HCT116 (cell line): ENCODE measurements around the gene TAF1.

Experiments used
- CBX3 ChIP-seq: IDR thresholded peaks from 2 replicates; pipeline ENCODE4 v1.6.1; 2012; ENCODE audit warnings: low read depth
- EZH2 ChIP-seq: fragments of 200-600 bp; sonication (generic); IDR thresholded peaks from 2 replicates; pipeline ENCODE4 v1.6.1; 2017; ENCODE audit warnings: antibody characterized with exemption, mixed run types
- EZH2phosphoT487 ChIP-seq: fragments of 200-600 bp; IDR thresholded peaks from 2 replicates; pipeline ENCODE4 v1.6.1; 2018; ENCODE audit warnings: antibody characterized with exemption, borderline replicate concordance
- JUND ChIP-seq: IDR thresholded peaks from 2 replicates; pipeline ENCODE4 v1.6.1; 2012
- POLR2A ChIP-seq: IDR thresholded peaks from 2 replicates; pipeline ENCODE4 v1.7.0; 2011; ENCODE audit warnings: borderline replicate concordance; ENCODE audit not compliant: insufficient read depth, insufficient read length; ENCODE audit errors: extremely low read depth
- SP1 ChIP-seq: IDR thresholded peaks from 2 replicates; pipeline ENCODE4 v1.6.1; 2012; ENCODE audit warnings: low read depth
- ZFX ChIP-seq: fragments of 450-650 bp; IDR thresholded peaks from 2 replicates; pipeline ENCODE4 v1.6.1; 2017
- TF ChIP-seq, protein P1 (sequence below), 3 experiments: fragments of 200-600 bp in 1 of 3; sonication (generic) in 1 of 3; IDR thresholded peaks in 2 of 3; conservative IDR thresholded peaks in 1 of 3; 2 replicates each; pipeline ENCODE4 v1.5.1; 2012 to 2017; ENCODE audit warnings: low read depth in 2 of 3, low read length in 2 of 3, antibody characterized with exemption in 1 of 3, borderline replicate concordance in 1 of 3, control low read depth in 1 of 3, mild to moderate bottlenecking in 1 of 3, mixed read lengths in 1 of 3, mixed run types in 1 of 3, moderate library complexity in 1 of 3; ENCODE audit not compliant: insufficient read depth in 1 of 3

DNA sequence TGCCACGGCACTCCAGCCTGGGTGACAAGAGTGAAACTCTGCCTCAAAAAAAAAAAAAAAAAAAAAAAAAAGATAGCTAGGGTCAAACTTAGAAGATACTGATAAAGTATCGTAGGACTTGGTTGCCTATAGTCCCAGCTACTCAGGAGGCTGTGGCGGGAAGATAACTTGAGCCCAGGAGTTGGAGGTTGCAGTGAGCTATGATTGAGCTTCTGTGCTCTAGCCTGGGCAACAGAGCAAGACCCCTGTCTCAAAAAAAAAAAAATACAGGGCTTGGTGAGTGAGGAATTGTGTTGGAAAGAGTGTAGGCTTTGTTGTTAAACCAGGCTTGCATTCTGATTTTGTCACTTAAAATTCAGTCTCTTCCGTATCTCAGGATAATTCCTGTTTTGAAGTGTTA, 6.2 kb downstream of the TAF1 start:
- TF ChIP-seq EZH2 (no peak), JUND (no peak), ZFX (no peak), CBX3 (no peak), POLR2A (no peak), EZH2phosphoT487 (no peak), SP1 (no peak)
- TF ChIP-seq, protein P1, sequence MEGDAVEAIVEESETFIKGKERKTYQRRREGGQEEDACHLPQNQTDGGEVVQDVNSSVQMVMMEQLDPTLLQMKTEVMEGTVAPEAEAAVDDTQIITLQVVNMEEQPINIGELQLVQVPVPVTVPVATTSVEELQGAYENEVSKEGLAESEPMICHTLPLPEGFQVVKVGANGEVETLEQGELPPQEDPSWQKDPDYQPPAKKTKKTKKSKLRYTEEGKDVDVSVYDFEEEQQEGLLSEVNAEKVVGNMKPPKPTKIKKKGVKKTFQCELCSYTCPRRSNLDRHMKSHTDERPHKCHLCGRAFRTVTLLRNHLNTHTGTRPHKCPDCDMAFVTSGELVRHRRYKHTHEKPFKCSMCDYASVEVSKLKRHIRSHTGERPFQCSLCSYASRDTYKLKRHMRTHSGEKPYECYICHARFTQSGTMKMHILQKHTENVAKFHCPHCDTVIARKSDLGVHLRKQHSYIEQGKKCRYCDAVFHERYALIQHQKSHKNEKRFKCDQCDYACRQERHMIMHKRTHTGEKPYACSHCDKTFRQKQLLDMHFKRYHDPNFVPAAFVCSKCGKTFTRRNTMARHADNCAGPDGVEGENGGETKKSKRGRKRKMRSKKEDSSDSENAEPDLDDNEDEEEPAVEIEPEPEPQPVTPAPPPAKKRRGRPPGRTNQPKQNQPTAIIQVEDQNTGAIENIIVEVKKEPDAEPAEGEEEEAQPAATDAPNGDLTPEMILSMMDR (IDR thresholded peaks at IDR 0.05 in 2 of 3, conservative IDR thresholded peaks at IDR 0.05 in 1 of 3; ENCODE audit: borderline replicate concordance in 1 of 3, insufficient read depth in 1 of 3, low read depth in 2 of 3, low read length in 2 of 3), result no peak
